Activated naive CD4-positive, alpha-beta T cell treated with anti-CD3 and anti-CD28 coated beads, Interleukin-2, amount 50 U/mL, for 24 hours (primary cell): ENCODE data around the gene TEDDM1.
"Not testable (repeated sequence)": the region's sequence is repeated elsewhere in the genome, so short reads cannot be mapped to it uniquely, and the experiment has no call there.

ENCODE experiments used
- H3K27ac Mint-ChIP-seq: one replicate; pipeline ENCODE4 v1.8.0; 2021; ENCODE audit warnings: mild to moderate bottlenecking, mixed read lengths
- H3K27me3 Mint-ChIP-seq: one replicate; pipeline ENCODE4 v1.8.0; 2021; ENCODE audit warnings: mixed read lengths
- H3K36me3 Mint-ChIP-seq: one replicate; pipeline ENCODE4 v1.8.0; 2021; ENCODE audit warnings: mixed read lengths
- H3K4me1 Mint-ChIP-seq: one replicate; pipeline ENCODE4 v1.8.0; 2021; ENCODE audit warnings: mixed read lengths
- H3K4me3 Mint-ChIP-seq: one replicate; pipeline ENCODE4 v1.8.0; 2021; ENCODE audit warnings: mild to moderate bottlenecking, mixed read lengths
- H3K9me3 Mint-ChIP-seq: one replicate; pipeline ENCODE4 v1.8.0; 2021; ENCODE audit warnings: mixed read lengths

Gene TEDDM1

GRCh38 chr1:182400567-182400966 lies at the start of gene TEDDM1:
TSS of gene TEDDM1 (minus strand) at chr1:182400667. CDS start at chr1:182400485, 182 bp downstream.
- Mint-ChIP-seq H3K4me1 (peaks cover 5% of the 10 kb centered on the region), H3K27ac (no peak within 1 kb of the TSS), H3K9me3 (no peaks in the 10 kb centered on the region), H3K36me3 (no peaks in the 10 kb centered on the region), H3K4me3 (no peak within 1 kb of the TSS), H3K27me3 (peaks cover 2% of the 10 kb centered on the region)

DNA sequence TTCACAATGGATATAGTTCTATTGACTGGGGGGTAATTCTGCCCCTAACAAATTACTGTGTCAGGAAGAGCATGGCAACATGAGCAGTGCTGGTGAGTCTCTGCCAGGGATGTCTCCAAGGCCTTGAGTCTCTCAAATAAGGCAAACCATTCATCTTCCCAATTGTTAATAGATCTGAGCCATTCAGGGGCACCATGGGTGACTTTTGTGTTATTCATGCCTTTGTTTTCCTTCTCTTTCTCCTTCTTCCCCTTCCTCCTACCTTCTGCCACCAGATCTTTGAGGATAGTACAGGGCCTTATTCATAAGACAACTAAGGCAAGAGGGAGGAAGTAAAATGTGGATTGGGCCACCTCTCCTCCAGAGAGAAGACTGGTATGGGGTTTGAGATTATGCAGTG lies 49.6 kb upstream of the TEDDM1 start, which contains the start of gene RGSL1:
RGSL1 (plus strand) TSS at position 60 of the 400 bp plus-strand sequence; CDS start at position 80, 20 bp downstream.
- Mint-ChIP-seq H3K36me3 (no peaks in the 10 kb centered on the region), H3K4me3 (no peak within 1 kb of the TSS), H3K27ac (no peak within 1 kb of the TSS), H3K4me1 (peaks cover 5% of the 10 kb centered on the region), H3K27me3 (peaks cover 4% of the 10 kb centered on the region), H3K9me3 (no peaks in the 10 kb centered on the region)

DNA sequence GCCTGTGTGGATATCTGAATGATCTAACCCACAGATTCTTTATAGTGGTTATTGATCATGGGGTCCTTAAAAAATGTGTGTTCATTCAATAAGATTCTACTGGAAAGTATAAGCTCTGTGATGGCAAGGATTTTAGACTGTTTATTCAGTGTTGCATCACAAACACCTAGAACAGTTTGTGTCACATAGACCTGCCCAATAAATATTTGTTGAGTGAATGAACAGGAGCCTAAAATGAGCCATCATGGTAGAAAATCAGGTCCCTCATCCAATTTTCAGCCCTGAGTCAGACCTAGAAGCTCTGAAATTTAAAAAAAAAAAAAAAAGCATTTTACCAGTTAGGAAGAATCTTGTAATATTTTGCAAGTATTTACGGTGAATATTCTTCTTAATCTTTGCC lies 47.2 kb upstream of the TEDDM1 start:
- H3K4me3 Mint-ChIP-seq, result no peak overlapping the region
- no peaks in the 10 kb centered on the region for H3K36me3 Mint-ChIP-seq
- H3K27me3 Mint-ChIP-seq, result peaks cover 4% of the 10 kb centered on the region
- peaks cover 5% of the 10 kb centered on the region for H3K4me1 Mint-ChIP-seq
- H3K9me3 Mint-ChIP-seq, result no peaks in the 10 kb centered on the region
- no peak overlapping the region for H3K27ac Mint-ChIP-seq

GRCh38 chr1:182447124-182447523 lies 46.7 kb upstream of the TEDDM1 start:
- H3K4me3 Mint-ChIP-seq, H3K36me3 Mint-ChIP-seq, H3K9me3 Mint-ChIP-seq, H3K27ac Mint-ChIP-seq, H3K27me3 Mint-ChIP-seq, H3K4me1 Mint-ChIP-seq: not testable (repeated sequence)

DNA sequence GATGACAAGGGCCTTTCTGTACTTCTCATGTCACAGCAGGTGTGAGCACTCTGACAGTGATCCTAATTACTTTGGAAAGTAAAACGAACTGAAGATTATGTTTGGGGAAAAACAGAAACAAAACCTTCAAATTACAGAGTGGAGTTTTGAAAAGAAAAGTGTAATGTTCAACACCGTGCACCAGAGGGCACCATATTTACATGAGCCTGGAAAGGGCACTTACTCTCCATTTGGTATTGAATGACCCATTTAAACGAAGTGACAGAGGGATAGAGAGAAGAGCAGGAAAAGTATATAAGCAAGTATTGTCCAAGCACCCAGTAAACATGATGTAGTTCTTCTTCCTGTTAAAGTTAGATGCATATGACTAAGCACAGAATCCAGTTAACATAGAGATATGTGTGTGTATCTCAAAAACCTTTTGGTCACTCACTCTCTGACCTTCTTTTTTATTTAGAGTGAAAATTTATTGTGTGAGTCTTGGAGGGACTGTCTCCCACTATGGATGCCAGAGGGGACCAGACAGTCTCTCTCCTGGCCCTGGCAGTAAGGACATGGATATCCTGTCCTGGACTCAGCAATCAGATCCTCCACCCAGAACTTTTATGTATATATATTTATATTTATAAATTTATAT lies 45.7 kb upstream of the TEDDM1 start:
- Mint-ChIP-seq H3K27ac (no peak overlapping the region), H3K4me1 (peaks cover under 1% of the 10 kb centered on the region), H3K27me3 (peaks cover 4% of the 10 kb centered on the region), H3K36me3 (no peaks in the 10 kb centered on the region), H3K4me3 (no peak overlapping the region), H3K9me3 (no peaks in the 10 kb centered on the region)

- no peaks in the 10 kb centered on the region for H3K9me3 Mint-ChIP-seq
- peaks cover 4% of the 10 kb centered on the region for H3K27me3 Mint-ChIP-seq
- H3K4me3 Mint-ChIP-seq, result no peak overlapping the region
- no peaks in the 10 kb centered on the region for H3K36me3 Mint-ChIP-seq
- no peaks in the 10 kb centered on the region for H3K4me1 Mint-ChIP-seq
- no peak overlapping the region for H3K27ac Mint-ChIP-seq
Measured at GRCh38 chr1:182444497-182444896, 44.0 kb upstream of the TEDDM1 start.

- Mint-ChIP-seq H3K4me1 (no peaks in the 10 kb centered on the region), H3K27me3 (peaks cover 4% of the 10 kb centered on the region), H3K9me3 (no peaks in the 10 kb centered on the region), H3K4me3 (no peak overlapping the region), H3K36me3 (peaks cover 2% of the 10 kb centered on the region), H3K27ac (no peak overlapping the region)
Measured at GRCh38 chr1:182442333-182442732, 41.9 kb upstream of the TEDDM1 start.

- Mint-ChIP-seq H3K27me3 (peaks cover 4% of the 10 kb centered on the region), H3K9me3 (no peaks in the 10 kb centered on the region), H3K36me3 (peaks cover 2% of the 10 kb centered on the region), H3K27ac (no peak overlapping the region), H3K4me3 (no peak overlapping the region), H3K4me1 (no peaks in the 10 kb centered on the region)
Measured at GRCh38 chr1:182441719-182442118, 41.3 kb upstream of the TEDDM1 start.

GRCh38 chr1:182438326-182438725 lies 37.9 kb upstream of the TEDDM1 start:
- H3K36me3 Mint-ChIP-seq, result peaks cover 2% of the 10 kb centered on the region
- peaks cover 2% of the 10 kb centered on the region for H3K27me3 Mint-ChIP-seq
- H3K4me3 Mint-ChIP-seq, result no peak overlapping the region
- H3K4me1 Mint-ChIP-seq, result no peaks in the 10 kb centered on the region
- H3K27ac Mint-ChIP-seq, result no peak overlapping the region
- no peaks in the 10 kb centered on the region for H3K9me3 Mint-ChIP-seq

- Mint-ChIP-seq H3K4me3 (no peak overlapping the region), H3K27me3 (peaks cover 2% of the 10 kb centered on the region), H3K36me3 (peaks cover 2% of the 10 kb centered on the region), H3K27ac (no peak overlapping the region), H3K4me1 (peaks cover 13% of the 10 kb centered on the region), H3K9me3 (no peaks in the 10 kb centered on the region)
Measured at GRCh38 chr1:182433580-182433979, 33.1 kb upstream of the TEDDM1 start.

DNA sequence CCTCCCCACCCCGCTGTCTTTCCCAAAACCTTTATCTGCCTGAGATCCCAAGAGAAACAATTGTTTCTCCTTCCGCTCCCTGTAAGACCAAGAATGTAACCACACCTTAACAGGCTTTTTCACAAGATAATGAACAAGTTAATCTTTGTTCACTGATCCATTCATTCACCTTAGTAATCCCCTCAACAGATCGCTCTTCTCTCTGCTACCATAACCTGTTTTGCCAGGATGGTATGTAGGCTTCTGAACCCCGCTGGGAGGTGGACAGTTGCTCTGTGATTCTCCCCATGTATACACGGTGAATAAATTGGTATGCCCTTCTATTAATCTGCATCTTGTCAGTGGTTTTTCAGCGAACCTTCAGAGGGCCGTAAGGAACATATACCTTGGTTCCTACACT lies 30.8 kb upstream of the TEDDM1 start:
- H3K4me1 Mint-ChIP-seq, result peaks cover 13% of the 10 kb centered on the region
- H3K4me3 Mint-ChIP-seq, result no peak overlapping the region
- H3K36me3 Mint-ChIP-seq, result no peaks in the 10 kb centered on the region
- H3K27ac Mint-ChIP-seq, result no peak overlapping the region
- H3K9me3 Mint-ChIP-seq, result no peaks in the 10 kb centered on the region
- H3K27me3 Mint-ChIP-seq, result no peaks in the 10 kb centered on the region

- Mint-ChIP-seq H3K4me1 (peaks cover 13% of the 10 kb centered on the region), H3K4me3 (peak overlapping the region; percentile 6)
Measured at GRCh38 chr1:182430263-182431068, 30.0 kb upstream of the TEDDM1 start.

GRCh38 chr1:182428043-182428442 lies 27.6 kb upstream of the TEDDM1 start:
- peaks cover 1% of the 10 kb centered on the region for H3K27me3 Mint-ChIP-seq
- peaks cover 13% of the 10 kb centered on the region for H3K4me1 Mint-ChIP-seq
- H3K27ac Mint-ChIP-seq, result no peak overlapping the region
- no peaks in the 10 kb centered on the region for H3K36me3 Mint-ChIP-seq
- no peak overlapping the region for H3K4me3 Mint-ChIP-seq
- H3K9me3 Mint-ChIP-seq, result no peaks in the 10 kb centered on the region

More at GRCh38 chr1:182430263-182431068, 30.0 kb upstream of the TEDDM1 start:
- H3K36me3 Mint-ChIP-seq, result no peaks in the 10 kb centered on the region
- no peaks in the 10 kb centered on the region for H3K9me3 Mint-ChIP-seq
- no peak overlapping the region for H3K27ac Mint-ChIP-seq
- no peaks in the 10 kb centered on the region for H3K27me3 Mint-ChIP-seq

GRCh38 chr1:182426442-182427430 lies 26.3 kb upstream of the TEDDM1 start:
- Mint-ChIP-seq H3K9me3 (no peaks in the 10 kb centered on the region), H3K4me1 (peaks cover 13% of the 10 kb centered on the region), H3K36me3 (no peaks in the 10 kb centered on the region), H3K27ac (no peak overlapping the region), H3K4me3 (no peak overlapping the region), H3K27me3 (peaks cover 4% of the 10 kb centered on the region)

- no peaks in the 10 kb centered on the region for H3K4me1 Mint-ChIP-seq
- H3K36me3 Mint-ChIP-seq, result no peaks in the 10 kb centered on the region
Measured at GRCh38 chr1:182415789-182416188, 15.3 kb upstream of the TEDDM1 start.

More at GRCh38 chr1:182415789-182416188, 15.3 kb upstream of the TEDDM1 start:
- no peak overlapping the region for H3K27ac Mint-ChIP-seq
- peaks cover 14% of the 10 kb centered on the region for H3K27me3 Mint-ChIP-seq
- no peaks in the 10 kb centered on the region for H3K9me3 Mint-ChIP-seq
- no peak overlapping the region for H3K4me3 Mint-ChIP-seq
